Hippocampal formation (tissue), 2 donors: ENCODE data around the gene NLRP14.

ENCODE experiments used
- DNase-seq, 2 donors: peaks; one replicate each; lab custom pipeline; 2025; lab: John Stamatoyannopoulos, UW

Gene NLRP14

GRCh38 chr11:7057641-7058040, 37.4 kb downstream of the NLRP14 start:
- no peak for DNase-seq

- no peak for DNase-seq
These were observed 40.6 kb downstream of the NLRP14 start for GRCh38 chr11:7060868-7061267.

- no peak for DNase-seq
These were observed 42.3 kb downstream of the NLRP14 start for GRCh38 chr11:7062534-7062933.

GRCh38 chr11:7072401-7073028, 52.2 kb downstream of the NLRP14 start:
- DNase-seq = no peak

GRCh38 chr11:7077101-7077500, 56.8 kb downstream of the NLRP14 start:
- no peak for DNase-seq

- DNase-seq = no peak
These were observed 59.4 kb downstream of the NLRP14 start for GRCh38 chr11:7079545-7080135.

- DNase-seq = no peak
These were observed 60.6 kb downstream of the NLRP14 start for GRCh38 chr11:7080900-7081299.

GRCh38 chr11:7081441-7081840, 61.2 kb downstream of the NLRP14 start:
- no peak for DNase-seq

- DNase-seq = no peak
These were observed 68.6 kb downstream of the NLRP14 start, which contains the start of gene RBMXL2 for GRCh38 chr11:7088921-7089320. Gene RBMXL2 (plus strand): TSS chr11:7088998. CDS start chr11:7089121, 123 bp downstream.

- no peak for DNase-seq
These were observed 69.3 kb downstream of the NLRP14 start for GRCh38 chr11:7089328-7090251.

- DNase-seq = peak in 1 of 2 donors; percentile 58
These were observed 78.1 kb downstream of the NLRP14 start for GRCh38 chr11:7098235-7098832.

- DNase-seq = no peak
These were observed 95.5 kb downstream of the NLRP14 start for GRCh38 chr11:7115780-7116179.

GRCh38 chr11:7116370-7116769, 96.1 kb downstream of the NLRP14 start:
- DNase-seq = no peak
